Measurements from ENCODE around the gene VSIG1. TPM values are rescaled to one million over a fixed set of nuclear protein-coding genes. Genes with fewer than 3 reads are reported as not detected.

Gene VSIG1
- total and polyA plus RNA-seq, 2 experiments from 2014 or later, result 1.2 to 1.7 TPM

GRCh38 chrX:108114541-108114940 lies 69.7 kb downstream of the VSIG1 start:
- Histone ChIP-seq H3K4me2 (no peak overlapping the region), H3K27ac (ENCODE audit: low read depth) (no peak overlapping the region), H3K79me2 (replicated peaks; ENCODE audit: insufficient read depth) (no peaks in the 10 kb centered on the region), H4K20me1 (replicated peaks; ENCODE audit: insufficient read depth) (no peaks in the 10 kb centered on the region), H3K4me3 (no peak overlapping the region), H2AFZ (no peak overlapping the region), H3F3A (replicated peaks; ENCODE audit: low read depth) (no peaks in the 10 kb centered on the region), H3K36me3 (ENCODE audit: insufficient read depth) (no peaks in the 10 kb centered on the region), H3K27me3 (ENCODE audit: insufficient read depth) (no peaks in the 10 kb centered on the region), H3K9me2 (ENCODE audit: insufficient read depth) (no peaks in the 10 kb centered on the region), H3K4me1 (ENCODE audit: insufficient read depth) (no peaks in the 10 kb centered on the region)
- Mint-ChIP-seq H3K27me3 (ENCODE audit: insufficient read depth, low read depth, poor library complexity) (no peaks in the 10 kb centered on the region), H3K4me3 (no peak overlapping the region), H3K36me3 (ENCODE audit: low read depth) (no peaks in the 10 kb centered on the region), H3K27ac (no peak overlapping the region), H3K9me3 (no peaks in the 10 kb centered on the region), H3K4me1 (no peaks in the 10 kb centered on the region)
- TF ChIP-seq POLR2AphosphoS5 (IDR thresholded peaks at IDR 0.05; ENCODE audit: low read depth) (no peak), EZH2phosphoT487 (IDR thresholded peaks at IDR 0.05; ENCODE audit: unreplicated experiment) (no peak), CREB1 (CRISPR knock-in tag; IDR thresholded peaks at IDR 0.05; ENCODE audit: low read depth) (no peak), ETS1 (IDR thresholded peaks at IDR 0.05) (no peak), ZNF462 (CRISPR knock-in tag; IDR thresholded peaks at IDR 0.05) (no peak), NANOG (IDR thresholded peaks at IDR 0.05; ENCODE audit: borderline replicate concordance) (no peak), ZNF331 (CRISPR knock-in tag; IDR thresholded peaks at IDR 0.05; ENCODE audit: low read depth) (no peak), REST (IDR thresholded peaks at IDR 0.05; ENCODE audit: unreplicated experiment) (no peak), EZH2 (IDR thresholded peaks at IDR 0.05; ENCODE audit: low read depth, unreplicated experiment) (no peak), ZNF114 (CRISPR knock-in tag; IDR thresholded peaks at IDR 0.05) (no peak), CTCF (conservative IDR thresholded peaks at IDR 0.05; ENCODE audit: low read depth in 2 of 2) (no peak), JUNB (IDR thresholded peaks at IDR 0.05; ENCODE audit: unreplicated experiment) (no peak), STAT1 (IDR thresholded peaks at IDR 0.05; ENCODE audit: unreplicated experiment) (no peak)
- no peak for ATAC-seq
- no peak for DNase-seq (ENCODE audit: low spot score)
